IPS-18c (cell line): ENCODE results near the gene PCDHA11.
"Not testable (repeated sequence)": the region's sequence is repeated elsewhere in the genome, so short reads cannot be mapped to it uniquely, and the experiment has no call there.

Experiments
- H3K4me3 ChIP-seq: 2 replicates; pipeline ENCODE4 v1.7.0; 2013; ENCODE audit warnings: low read depth, mild to moderate bottlenecking, low read length, moderate library complexity; ENCODE audit not compliant: insufficient read depth
- H3K9me3 ChIP-seq: one replicate; pipeline ENCODE4 v1.6.1; 2013; ENCODE audit warnings: mild to moderate bottlenecking, low read length, moderate library complexity; ENCODE audit not compliant: control insufficient read depth, insufficient read depth

PCDHA11 gene

DNA sequence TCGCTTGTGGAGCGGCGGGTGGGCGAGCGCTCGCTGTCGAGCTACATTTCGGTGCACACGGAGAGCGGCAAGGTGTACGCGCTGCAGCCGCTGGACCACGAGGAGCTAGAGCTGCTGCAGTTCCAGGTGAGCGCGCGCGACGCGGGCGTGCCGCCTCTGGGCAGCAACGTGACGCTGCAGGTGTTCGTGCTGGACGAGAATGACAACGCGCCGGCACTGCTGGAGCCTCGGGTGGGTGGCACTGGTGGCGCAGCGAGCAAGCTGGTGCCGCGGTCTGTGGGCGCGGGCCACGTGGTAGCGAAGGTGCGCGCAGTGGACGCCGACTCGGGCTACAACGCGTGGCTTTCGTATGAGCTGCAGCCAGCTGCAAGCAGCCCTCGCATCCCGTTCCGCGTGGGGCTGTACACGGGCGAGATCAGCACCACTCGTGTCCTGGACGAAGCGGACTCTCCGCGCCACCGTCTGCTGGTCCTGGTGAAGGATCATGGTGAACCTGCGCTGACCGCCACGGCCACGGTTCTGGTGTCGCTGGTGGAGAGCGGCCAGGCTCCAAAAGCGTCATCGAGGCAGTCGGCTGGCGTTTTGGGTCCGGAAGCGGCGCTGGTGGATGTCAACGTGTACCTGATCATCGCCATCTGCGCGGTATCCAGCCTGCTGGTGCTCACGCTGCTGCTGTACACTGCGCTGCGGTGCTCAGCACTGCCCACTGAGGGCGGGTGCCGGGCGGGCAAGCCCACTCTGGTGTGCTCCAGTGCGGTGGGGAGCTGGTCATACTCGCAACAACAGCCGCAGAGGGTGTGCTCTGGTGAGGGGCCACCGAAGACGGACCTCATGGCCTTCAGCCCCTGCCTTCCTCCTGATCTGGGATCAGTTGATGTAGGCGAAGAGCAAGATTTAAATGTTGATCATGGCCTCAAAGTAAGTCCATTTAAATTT is 25.7 kb upstream of the PCDHA11 start:
- Histone ChIP-seq H3K4me3 (no peak overlapping the region), H3K9me3 (no peaks in the 10 kb centered on the region)

DNA sequence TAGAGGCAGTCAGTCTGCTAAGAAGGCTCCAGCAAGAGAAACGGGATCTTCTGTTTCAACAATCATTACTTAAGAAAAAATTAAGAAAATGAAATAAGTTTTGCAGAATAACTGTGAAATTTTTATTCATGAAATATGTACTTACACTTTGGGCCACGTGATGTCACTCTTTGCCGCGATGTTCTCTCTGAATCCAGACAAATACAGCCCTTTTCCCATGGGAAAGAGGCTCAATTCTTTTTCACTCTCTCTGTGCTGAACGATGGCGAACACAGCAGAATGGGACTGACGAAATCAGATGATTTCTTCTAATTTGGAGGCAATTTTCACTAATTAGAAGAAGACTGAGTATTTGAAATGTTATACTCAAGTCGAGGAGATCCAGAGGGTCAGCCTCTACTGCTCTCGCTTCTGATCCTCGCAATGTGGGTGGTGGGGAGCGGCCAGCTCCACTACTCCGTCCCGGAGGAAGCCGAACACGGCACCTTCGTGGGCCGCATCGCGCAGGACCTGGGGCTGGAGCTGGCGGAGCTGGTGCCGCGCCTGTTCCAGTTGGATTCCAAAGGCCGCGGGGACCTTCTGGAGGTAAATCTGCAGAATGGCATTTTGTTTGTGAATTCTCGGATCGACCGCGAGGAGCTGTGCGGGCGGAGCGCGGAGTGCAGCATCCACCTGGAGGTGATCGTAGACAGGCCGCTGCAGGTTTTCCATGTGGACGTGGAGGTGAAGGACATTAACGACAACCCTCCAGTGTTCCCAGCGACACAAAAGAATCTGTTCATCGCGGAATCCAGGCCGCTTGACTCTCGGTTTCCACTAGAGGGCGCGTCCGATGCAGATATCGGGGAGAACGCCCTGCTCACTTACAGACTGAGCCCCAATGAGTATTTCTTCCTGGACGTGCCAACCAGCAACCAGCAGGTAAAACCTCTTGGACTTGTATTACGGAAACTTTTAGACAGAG is 20.3 kb upstream of the PCDHA11 start, which contains the start of gene PCDHA9:
Gene PCDHA9 (plus strand): TSS at position 244 of the 964 bp plus-strand sequence. CDS start 114 bp downstream, at position 358.
- not testable (repeated sequence) for H3K9me3 ChIP-seq, H3K4me3 ChIP-seq

DNA sequence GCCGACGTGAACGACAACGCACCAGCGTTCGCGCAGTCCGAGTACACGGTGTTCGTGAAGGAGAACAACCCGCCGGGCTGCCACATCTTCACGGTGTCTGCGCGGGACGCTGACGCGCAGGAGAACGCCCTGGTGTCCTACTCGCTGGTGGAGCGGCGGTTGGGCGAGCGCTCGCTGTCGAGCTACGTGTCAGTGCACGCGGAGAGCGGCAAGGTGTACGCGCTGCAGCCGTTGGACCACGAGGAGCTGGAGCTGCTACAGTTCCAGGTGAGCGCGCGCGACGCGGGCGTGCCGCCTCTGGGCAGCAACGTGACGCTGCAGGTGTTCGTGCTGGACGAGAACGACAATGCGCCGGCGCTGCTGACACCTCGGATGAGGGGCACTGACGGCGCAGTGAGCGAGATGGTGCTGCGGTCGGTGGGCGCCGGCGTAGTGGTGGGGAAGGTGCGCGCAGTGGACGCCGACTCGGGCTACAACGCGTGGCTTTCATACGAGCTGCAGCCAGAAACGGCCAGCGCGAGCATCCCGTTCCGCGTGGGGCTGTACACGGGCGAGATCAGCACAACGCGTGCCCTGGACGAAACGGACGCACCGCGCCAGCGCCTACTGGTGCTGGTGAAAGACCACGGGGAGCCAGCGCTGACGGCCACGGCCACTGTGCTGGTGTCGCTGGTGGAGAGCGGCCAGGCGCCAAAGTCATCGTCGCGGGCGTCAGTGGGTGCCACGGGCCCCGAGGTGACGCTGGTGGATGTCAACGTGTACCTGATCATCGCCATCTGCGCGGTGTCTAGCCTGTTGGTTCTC is 18.7 kb upstream of the PCDHA11 start:
- H3K4me3 ChIP-seq, H3K9me3 ChIP-seq: not testable (repeated sequence)

DNA sequence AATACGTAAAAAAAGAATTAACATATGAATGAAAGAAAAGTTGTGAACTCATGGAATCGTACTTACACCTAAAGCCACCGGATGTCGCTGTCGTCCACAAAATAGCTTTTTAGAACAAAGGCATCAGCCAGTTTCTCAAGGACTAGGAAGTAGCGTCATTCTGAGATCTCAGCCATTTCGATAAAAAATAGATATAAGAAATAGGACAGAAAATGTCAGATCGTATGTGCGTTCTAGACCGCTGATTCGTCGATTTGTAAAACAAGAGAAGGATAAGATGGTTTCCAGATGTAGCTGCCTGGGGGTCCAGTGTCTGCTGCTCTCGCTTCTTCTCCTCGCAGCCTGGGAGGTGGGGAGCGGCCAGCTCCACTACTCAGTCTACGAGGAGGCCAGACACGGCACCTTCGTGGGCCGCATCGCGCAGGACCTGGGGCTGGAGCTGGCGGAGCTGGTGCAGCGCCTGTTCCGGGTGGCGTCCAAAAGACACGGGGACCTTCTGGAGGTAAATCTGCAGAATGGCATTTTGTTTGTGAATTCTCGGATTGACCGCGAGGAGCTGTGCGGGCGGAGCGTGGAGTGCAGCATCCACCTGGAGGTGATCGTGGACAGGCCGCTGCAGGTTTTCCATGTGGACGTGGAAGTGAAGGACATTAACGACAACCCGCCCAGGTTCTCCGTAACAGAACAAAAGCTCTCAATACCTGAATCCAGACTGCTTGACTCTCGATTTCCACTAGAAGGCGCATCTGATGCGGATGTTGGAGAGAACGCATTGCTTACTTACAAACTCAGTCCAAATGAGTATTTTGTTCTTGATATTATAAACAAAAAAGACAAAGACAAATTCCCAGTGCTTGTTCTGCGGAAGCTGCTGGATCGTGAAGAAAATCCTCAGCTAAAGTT is 12.7 kb upstream of the PCDHA11 start, which contains the start of gene PCDHA10:
Gene PCDHA10 (plus strand): TSS at position 126 of the 903 bp plus-strand sequence. CDS start 152 bp downstream, at position 278.
- peak within 1 kb of the TSS; percentile 28; the same call in 1 of the 2 replicates for H3K4me3 ChIP-seq
- H3K9me3 ChIP-seq, result no peaks in the 10 kb centered on the region

DNA sequence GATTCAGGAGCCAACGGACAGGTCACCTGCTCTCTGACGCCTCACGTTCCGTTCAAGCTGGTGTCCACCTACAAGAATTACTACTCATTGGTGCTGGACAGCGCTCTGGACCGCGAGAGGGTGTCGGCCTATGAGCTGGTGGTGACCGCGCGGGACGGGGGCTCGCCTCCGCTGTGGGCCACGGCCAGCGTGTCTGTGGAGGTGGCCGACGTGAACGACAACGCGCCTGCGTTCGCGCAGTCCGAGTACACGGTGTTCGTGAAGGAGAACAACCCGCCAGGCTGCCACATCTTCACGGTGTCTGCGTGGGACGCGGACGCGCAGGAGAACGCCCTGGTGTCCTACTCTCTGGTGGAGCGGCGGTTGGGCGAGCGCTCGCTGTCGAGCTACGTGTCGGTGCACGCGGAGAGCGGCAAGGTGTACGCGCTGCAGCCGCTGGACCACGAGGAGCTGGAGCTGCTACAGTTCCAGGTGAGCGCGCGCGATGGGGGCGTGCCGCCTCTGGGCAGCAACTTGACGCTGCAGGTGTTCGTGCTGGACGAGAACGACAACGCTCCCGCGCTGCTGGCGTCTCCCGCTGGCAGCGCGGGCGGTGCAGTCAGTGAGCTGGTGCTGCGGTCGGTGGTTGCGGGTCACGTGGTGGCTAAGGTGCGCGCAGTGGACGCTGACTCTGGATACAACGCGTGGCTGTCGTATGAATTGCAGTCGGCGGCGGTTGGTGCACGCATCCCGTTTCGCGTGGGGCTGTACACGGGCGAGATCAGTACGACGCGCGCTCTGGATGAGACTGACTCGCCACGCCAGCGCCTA is 11.4 kb upstream of the PCDHA11 start:
- peaks cover 3% of the 10 kb centered on the region for H3K9me3 ChIP-seq

DNA sequence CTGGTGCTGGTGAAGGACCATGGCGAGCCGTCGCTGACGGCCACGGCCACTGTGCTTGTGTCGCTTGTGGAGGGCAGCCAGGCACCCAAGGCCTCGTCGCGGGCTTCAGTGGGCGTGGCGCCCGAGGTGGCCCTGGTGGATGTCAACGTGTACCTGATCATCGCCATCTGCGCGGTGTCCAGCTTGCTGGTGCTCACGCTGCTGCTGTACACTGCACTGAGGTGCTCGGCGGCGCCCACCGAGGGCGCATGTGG is 10.8 kb upstream of the PCDHA11 start:
- H3K9me3 ChIP-seq, result peaks cover 3% of the 10 kb centered on the region
- no peak overlapping the region for H3K4me3 ChIP-seq

More for the DNA sequence above, 11.4 kb upstream of the PCDHA11 start:
- no peak overlapping the region for H3K4me3 ChIP-seq

DNA sequence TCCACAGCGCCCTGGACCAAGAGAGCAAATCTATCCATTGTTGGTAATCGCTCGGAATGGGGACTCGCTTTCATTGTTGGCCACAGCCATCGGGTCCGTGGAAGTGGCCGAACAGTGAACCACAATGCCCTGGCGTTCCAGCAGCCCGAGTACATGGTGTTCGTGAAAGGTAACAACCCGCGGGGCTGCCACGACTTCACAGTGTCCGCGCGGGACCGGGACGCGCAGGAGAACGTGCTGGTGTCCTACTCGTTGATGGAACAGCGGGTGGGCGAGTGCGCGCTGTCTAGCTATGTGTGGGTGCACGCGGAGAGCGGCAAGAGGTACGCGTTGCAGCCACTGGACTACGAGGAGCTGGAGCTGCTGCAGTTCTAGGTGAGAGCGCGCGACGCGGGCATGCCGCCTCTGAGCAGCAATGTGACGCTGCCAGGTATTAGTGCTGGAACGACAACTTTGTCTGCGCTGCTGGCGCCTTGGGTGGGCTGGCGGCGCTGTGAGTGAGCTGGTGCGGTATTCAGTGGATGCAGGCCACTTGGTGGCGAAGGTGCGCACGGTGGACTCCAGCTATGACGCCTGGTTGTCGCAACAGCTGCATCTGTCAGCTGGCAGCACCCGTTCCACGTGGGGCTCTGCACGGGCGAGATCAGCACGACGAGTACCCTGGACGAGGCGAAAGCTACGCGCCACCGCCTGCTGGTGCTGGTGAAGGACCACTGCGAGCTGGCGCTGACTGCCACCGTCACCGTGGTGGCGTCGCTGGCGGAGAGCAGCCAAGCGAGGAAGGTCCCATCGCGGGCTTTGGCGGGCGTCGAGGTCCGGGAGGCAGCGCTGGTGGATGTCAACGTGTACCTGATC is 6.1 kb upstream of the PCDHA11 start:
- Histone ChIP-seq H3K9me3 (peaks cover 3% of the 10 kb centered on the region), H3K4me3 (no peak overlapping the region; the same call in 1 of the 2 replicates)

DNA sequence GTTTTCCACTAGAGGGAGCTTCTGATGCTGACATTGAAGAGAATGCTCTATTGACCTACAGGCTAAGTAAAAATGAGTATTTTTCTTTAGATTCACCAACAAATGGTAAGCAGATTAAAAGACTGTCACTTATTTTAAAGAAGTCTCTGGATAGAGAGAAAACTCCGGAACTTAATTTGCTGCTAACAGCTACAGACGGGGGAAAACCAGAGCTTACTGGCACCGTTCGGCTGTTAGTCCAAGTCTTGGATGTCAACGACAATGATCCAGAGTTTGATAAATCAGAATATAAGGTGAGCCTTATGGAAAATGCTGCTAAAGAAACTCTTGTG is 764 bp downstream of the PCDHA11 start:
- Histone ChIP-seq H3K9me3 (no peaks in the 10 kb centered on the region), H3K4me3 (peak overlapping the region; percentile 45)

- Histone ChIP-seq H3K9me3 (no peaks in the 10 kb centered on the region), H3K4me3 (no peak overlapping the region)
These were observed 1.8 kb downstream of the PCDHA11 start for GRCh38 chr5:140870221-140871201.

DNA sequence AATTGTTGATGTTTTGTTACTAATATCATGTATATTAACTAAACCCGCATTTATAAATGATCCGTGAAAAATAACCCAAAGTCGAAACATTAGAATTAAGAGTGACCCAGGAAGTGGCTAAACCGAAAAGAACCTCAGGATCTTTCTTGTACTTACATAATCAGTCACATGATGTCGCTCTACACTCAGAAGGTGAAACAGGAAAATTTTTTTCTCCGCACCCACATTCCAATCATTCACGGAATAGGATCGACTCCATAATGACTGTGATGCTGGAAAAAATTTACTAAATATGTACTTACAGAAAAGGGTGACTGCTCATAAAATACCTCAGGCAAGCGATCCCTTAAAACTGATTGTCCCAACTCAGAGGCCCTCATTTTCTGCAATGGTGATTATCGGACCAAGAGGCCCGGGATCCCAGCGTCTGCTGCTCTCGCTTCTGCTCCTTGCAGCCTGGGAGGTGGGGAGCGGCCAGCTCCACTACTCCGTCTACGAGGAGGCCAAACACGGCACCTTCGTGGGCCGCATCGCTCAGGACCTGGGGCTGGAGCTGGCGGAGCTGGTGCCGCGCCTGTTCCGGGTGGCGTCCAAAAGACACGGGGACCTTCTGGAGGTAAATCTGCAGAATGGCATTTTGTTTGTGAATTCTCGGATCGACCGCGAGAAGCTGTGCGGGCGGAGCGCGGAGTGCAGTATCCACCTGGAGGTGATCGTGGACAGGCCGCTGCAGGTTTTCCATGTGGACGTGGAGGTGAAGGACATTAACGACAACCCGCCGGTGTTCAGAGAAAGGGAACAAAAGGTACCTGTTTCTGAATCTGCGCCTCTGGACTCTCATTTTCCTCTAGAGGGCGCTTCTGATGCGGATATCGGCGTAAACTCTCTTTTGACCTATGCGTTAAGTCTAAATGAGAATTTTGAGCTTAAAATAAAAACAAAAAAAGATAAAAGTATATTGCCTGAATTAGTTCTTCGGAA is 6.6 kb downstream of the PCDHA11 start, which contains the start of gene PCDHA12:
Gene PCDHA12 (plus strand): TSS at position 224 of the 981 bp plus-strand sequence. CDS start 165 bp downstream, at position 389.
- peak within 1 kb of the TSS; percentile 47; the same call in 1 of the 2 replicates for H3K4me3 ChIP-seq
- H3K9me3 ChIP-seq, result no peaks in the 10 kb centered on the region

DNA sequence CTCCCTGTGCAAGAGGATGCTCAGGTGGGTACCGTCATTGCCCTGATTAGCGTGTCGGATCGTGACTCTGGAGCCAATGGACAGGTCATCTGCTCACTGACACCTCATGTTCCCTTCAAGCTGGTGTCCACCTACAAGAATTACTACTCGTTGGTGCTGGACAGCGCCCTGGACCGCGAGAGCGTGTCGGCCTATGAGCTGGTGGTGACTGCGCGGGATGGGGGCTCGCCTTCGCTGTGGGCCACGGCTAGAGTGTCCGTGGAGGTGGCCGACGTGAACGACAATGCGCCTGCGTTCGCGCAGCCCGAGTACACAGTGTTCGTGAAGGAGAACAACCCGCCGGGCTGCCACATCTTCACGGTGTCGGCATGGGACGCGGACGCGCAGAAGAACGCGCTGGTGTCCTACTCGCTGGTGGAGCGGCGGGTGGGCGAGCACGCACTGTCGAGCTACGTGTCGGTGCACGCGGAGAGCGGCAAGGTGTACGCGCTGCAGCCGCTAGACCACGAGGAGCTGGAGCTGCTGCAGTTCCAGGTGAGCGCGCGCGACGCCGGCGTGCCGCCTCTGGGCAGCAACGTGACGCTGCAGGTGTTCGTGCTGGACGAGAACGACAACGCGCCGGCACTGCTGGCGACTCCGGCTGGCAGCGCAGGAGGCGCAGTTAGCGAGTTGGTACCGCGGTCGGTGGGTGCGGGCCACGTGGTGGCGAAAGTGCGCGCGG is 7.9 kb downstream of the PCDHA11 start:
- not testable (repeated sequence) for H3K9me3 ChIP-seq, H3K4me3 ChIP-seq

- no peaks in the 10 kb centered on the region for H3K9me3 ChIP-seq
- no peak overlapping the region for H3K4me3 ChIP-seq
These were observed 8.5 kb downstream of the PCDHA11 start for GRCh38 chr5:140877262-140877581.
